HL-60/S4 (cell line): ENCODE measurements around the gene KRT6A.
"Not testable (repeated sequence)": the region's sequence is repeated elsewhere in the genome, so short reads cannot be mapped to it uniquely, and the experiment has no call there.

Source experiments
- in situ Hi-C: fragments of 300-500 bp; cut with MboI; formaldehyde crosslinking; loops from 2 replicates; pipeline ENCODE4 v1.14.3; 2022; ENCODE audit warnings: low sequenced_read_pairs

Gene KRT6A

GRCh38 chr12:52508211-52508610, 15.2 kb upstream of the KRT6A start:
- in situ Hi-C loops = no loop called here

- in situ Hi-C loops = no loop called here
These were observed 14.0 kb upstream of the KRT6A start for GRCh38 chr12:52506858-52507715.

DNA sequence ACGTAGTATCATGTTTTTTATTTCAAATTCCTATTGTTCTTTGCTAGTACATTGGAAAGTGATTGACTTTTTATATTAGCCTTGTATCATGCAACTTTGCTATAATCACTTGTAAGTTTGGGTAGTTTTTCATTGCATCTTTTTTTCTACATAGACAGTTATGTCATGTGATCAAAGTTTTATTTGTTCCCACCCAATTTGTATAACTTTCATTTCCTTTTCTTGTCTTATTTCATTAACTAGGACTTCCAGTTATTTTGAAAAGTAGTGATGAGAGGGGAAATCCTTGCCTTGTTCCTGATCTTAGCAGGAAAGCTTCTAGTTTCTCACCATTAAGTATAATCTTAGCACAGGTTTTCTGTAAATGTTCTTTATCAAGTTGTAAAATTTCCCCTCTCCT, 9.8 kb upstream of the KRT6A start:
- in situ Hi-C loops = no loop called here

DNA sequence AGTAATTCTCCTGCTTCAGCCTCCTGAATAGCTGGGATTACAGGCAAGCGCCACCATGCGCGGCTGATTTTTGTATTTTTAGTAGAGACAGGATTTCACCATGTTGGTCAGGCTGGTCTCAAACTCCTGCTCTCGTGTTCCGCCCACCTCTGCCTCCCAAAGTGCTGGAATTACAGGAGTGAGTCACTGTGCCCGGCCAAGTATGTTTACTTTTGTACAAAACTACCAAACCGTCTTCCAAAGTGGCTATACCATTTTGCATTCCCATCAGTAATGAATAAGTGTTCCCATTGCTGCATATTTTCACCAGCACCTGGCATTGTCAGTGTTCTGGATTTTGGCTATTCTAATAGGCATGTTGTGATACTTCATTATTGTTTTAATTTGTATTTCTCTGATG, 8.4 kb upstream of the KRT6A start:
- in situ Hi-C loops = no loop called here

- in situ Hi-C loops = not testable (repeated sequence)
These were observed 7.5 kb upstream of the KRT6A start for GRCh38 chr12:52500574-52500973.

DNA sequence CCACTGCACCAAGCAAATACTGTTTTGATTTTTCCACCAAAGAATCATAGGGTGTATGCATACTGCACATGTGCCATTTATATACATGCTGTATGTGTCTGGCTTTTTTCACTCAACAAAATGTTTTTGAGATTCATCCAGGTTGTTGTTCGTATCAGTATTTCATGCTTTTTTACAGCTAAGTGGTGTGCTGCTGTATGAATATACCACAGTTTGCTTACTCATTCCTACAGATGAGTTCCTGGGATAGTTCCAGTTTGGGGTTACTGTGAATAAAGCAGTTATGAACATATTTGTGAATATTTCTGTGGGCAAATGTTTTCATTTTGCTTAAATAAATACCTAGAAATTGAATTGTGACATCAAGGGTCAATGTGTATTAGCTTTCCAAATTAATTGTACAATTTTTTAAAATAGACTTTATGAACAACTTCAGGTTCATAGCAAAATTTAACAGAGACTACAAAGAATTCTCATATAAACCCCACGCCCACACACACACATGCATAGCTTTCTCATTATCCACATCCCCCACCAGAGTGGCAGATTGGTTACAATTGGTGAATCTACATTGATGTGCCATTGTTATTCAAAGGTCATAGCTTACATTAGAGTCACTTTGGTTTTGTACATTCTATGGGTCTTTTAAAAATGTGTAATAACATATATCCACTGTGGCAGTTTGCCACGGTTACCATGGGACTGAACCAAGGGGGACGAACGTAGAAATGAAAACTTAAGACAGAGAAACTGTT, 6.9 kb upstream of the KRT6A start:
- in situ Hi-C loops = no loop called here

- in situ Hi-C loops = no loop called here
These were observed 5.9 kb upstream of the KRT6A start for GRCh38 chr12:52498946-52499345.

DNA sequence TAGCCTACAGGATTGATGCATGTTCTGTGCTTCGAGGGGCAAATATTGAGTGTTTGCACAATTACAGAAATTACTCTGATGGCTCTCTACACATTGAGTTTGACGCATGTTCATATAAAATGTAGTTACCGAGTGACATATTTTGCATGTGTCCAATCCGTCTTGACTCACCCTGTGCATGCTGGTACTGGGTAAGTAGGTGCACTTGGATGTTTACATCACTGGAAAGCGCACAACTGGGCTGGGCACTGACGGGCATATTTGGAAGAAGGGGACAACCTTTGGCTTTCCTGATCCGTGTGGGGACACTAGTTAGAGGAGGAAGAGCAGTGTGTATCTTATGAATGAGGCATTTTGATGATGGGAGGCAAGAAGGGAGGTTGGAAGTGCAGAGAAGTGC, 4.9 kb upstream of the KRT6A start:
- in situ Hi-C loops = no loop called here

DNA sequence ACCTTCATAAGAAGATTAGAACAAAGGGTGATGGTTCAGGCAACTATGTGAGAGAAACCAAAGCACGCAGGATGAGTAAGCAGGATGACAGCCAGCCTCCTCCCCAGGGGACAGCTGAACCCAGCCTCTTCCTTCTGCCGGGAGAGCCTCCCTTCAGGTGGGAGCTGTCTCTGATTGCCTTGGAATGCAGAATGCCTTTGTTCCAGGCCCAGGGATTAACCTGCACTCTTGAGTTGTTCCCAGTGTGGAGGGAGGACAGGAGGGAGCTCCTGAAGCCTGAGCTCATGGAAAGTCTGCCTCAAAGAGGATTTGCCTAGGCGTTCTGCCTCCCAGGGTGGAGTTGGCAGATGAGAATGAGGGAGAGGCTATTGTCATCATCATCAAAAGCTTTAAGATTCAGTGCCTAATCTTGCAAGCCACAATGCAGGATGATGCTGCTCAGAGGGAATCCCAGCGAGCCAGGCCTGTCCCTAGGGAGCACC, 3.6 kb upstream of the KRT6A start:
- in situ Hi-C loops = no loop called here

DNA sequence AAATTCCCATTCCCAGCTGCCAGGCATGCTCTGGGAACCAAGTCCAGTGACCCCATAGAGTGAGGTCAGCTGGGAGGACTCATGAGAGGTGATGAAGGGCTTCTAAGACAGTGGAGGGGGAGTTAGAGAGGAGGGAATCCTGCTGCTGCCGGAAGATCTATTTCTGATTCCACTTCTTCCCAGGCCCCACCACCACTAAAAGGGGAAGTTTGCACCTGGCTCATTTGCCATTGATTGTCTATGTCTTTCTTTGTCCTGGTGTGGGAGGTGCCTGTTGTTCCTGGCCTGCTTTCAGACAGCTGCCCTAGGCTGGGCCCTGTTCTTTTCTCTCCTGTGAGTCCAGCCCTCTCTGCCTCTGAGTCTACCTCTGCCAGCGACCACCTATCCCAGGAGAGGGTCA, 3.0 kb upstream of the KRT6A start:
- in situ Hi-C loops = no loop called here

DNA sequence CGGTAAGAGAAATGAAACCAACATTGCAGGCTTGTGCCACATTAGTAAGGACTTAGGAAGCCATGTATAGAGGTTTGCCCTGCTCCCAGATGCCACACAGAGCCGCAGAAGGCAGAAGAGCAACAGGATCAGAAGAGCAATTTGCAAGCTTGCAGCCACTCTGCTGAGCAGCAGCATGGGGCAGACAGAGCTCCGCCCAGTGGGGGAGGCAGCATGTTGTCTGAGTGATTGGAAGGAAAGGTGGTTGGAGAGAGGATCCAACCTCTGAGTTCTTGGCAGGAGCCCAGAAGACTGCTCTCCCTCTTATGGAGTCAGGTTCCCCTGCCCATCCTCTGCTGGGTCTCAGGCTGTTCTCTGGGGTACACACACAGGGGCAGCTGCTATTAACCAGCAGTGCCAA, 2.3 kb upstream of the KRT6A start:
- in situ Hi-C loops = no loop called here

- in situ Hi-C loops = no loop called here
These were observed 1.5 kb upstream of the KRT6A start for GRCh38 chr12:52494518-52494917.

- in situ Hi-C loops = no loop called here
These were observed 1.0 kb upstream of the KRT6A start for GRCh38 chr12:52494100-52494499.

GRCh38 chr12:52492405-52492804, 652 bp downstream of the KRT6A start:
- in situ Hi-C loops = not testable (repeated sequence)

DNA sequence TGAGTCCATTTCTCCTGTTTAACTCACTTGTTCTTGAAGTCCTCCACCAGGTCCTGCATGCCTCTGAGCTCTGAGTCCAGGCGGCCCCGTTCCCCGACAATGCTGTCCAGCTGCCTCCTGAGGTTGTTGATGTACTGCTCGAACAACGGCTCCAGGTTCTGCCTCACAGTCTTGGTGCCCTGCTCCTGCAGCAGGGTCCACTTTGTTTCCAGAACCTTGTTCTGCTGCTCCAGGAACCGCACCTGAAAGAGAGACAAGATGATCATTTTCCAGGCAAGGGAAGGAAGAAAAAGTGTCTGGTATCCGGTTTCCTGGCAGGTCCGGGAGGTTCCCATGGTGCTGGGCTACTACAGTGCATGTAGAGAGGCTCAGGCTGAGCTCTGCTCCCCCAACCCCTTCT, 1.6 kb downstream of the KRT6A start:
- in situ Hi-C loops = not testable (repeated sequence)

GRCh38 chr12:52488736-52489135, 4.3 kb downstream of the KRT6A start:
- in situ Hi-C loops = no loop called here

DNA sequence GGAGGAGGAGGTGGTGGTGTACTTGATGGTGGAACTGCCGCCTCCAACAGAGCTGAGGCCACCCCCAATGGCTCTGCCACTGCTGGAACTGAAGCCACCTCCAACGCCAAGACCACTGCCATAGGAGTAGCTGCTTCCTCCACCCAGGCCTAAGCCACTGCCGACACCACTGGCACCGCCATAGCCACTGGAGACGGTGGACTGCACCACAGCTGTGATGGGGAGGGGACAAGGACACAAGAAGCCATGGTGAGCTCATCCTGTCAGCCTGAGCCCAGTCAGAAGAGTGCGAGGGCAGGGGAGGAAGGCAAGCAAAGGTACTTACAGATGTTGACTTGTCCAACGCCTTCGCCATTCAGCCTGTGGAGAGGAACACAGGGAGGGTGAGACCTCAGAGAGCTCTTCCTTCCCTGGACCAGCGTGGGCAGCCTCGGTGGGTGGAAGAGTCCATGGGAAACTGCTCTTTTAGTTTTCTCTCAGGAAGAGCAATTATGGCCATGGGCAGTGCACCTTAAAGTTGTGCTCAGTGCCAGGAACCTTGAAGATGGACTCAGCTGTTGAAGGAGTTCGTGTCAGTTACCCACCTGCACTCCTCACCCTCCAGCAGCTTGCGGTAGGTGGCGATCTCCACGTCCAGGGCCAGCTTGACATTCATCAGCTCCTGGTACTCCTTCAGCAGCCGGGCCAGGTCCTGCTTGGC, 5.2 kb downstream of the KRT6A start:
- in situ Hi-C loops = not testable (repeated sequence)

DNA sequence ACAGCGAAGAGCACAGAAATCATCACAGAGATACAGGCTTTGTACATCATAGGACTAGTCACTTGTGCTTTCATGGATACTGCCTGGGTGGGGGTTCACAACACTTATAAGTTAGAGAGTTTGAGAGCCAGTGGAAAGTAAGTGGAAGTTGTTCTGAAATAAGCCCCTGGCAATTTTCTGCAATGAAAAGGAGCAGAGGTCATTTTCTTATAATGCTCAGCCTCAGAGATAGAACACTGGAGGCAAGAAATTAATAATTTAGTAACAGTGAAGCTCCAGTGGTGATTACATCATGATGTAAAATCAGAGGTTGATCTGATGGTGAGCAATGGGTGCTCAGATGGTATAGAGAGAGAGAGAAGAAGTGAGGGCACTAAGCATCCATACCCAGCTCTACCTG, 5.8 kb downstream of the KRT6A start:
- in situ Hi-C loops = no loop called here

GRCh38 chr12:52486166-52487105, 6.6 kb downstream of the KRT6A start:
- in situ Hi-C loops = no loop called here

GRCh38 chr12:52480073-52480472, 13.0 kb downstream of the KRT6A start:
- in situ Hi-C loops = no loop called here
